PFSK-1 (cell line): Measurements from ENCODE around the gene RGS19.

ENCODE experiments used
- FOXP2 ChIP-seq: optimal IDR thresholded peaks from 2 replicates; pipeline ENCODE3; 2011; ENCODE audit warnings: borderline replicate concordance, control low read depth, inconsistent platforms; ENCODE audit not compliant: insufficient read depth; ENCODE audit errors: extremely low read length, extremely low read depth
- POLR2AphosphoS5 ChIP-seq: IDR thresholded peaks from 2 replicates; pipeline ENCODE4 v1.6.1; 2012; ENCODE audit warnings: low read depth, mild to moderate bottlenecking, control low read depth, low read length, moderate library complexity
- REST ChIP-seq, 2 experiments: IDR thresholded peaks; 2 replicates each; pipeline versions ENCODE4 v1.6.1 to v1.8.0; 2011 to 2012; ENCODE audit warnings: low read depth in 2 of 2, low read length in 2 of 2, control low read depth in 1 of 2, inconsistent platforms in 1 of 2, mild to moderate bottlenecking in 1 of 2, moderate library complexity in 1 of 2; ENCODE audit not compliant: insufficient read depth in 1 of 2
- SIN3A ChIP-seq: IDR thresholded peaks from 2 replicates; pipeline ENCODE4 v1.6.1; 2012; ENCODE audit warnings: mild to moderate bottlenecking, low read length, moderate library complexity, borderline replicate concordance; ENCODE audit not compliant: insufficient read depth
- TAF1 ChIP-seq: IDR thresholded peaks from 2 replicates; pipeline ENCODE4 v1.6.1; 2012; ENCODE audit warnings: low read length, control low read depth, borderline replicate concordance; ENCODE audit not compliant: insufficient read depth

RGS19 gene

DNA sequence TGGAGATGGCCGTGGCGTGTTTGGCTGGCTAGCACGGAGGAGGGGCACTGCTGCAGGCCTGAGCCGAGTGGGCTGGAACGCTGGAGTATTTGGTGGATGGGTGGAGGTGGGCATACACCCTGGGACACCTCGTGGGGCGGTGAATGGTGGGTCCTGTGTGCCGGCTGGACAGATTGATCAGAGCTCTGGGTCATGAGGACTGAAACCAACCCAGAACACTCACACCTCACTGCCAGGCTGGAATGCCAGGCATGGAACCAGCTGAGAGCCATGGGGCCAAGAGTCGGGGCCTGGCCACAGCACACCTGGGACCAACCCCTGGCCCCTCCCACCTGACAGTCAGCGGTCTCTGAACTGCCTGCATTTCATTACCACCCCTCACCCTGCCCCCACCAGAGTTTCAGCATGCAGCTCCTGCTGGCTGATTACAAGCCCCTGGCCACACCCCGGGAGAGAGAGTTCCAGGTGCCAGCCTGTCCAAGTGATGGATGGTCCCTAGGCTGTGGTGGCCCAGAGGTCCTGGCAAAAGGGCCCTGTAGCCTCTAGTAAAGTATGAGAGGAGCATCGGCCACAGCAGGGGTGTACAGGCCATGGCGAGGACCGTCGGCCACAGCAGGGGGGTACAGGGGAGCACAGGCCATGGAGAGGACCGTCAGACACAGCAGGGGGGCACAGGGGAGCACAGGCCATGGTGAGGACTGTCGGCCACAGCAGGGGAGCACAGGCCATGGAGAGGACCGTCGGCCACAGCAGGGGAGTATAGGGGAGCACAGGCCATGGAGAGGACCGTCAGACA, 24.8 kb upstream of the RGS19 start:
- TF ChIP-seq SIN3A (no peak), POLR2AphosphoS5 (no peak), TAF1 (no peak), FOXP2 (no peak), REST (IDR thresholded peaks at IDR 0.05; ENCODE audit: insufficient read depth in 1 of 2, low read depth in 2 of 2, low read length in 2 of 2) (no peak)

- TF ChIP-seq FOXP2: no peak
- no peak for TF ChIP-seq POLR2AphosphoS5
- TF ChIP-seq TAF1: no peak
- TF ChIP-seq REST (IDR thresholded peaks at IDR 0.05; ENCODE audit: insufficient read depth in 1 of 2, low read depth in 2 of 2, low read length in 2 of 2): no peak
- TF ChIP-seq SIN3A: no peak
Observed at GRCh38 chr20:64102647-64103354, 23.5 kb upstream of the RGS19 start.

DNA sequence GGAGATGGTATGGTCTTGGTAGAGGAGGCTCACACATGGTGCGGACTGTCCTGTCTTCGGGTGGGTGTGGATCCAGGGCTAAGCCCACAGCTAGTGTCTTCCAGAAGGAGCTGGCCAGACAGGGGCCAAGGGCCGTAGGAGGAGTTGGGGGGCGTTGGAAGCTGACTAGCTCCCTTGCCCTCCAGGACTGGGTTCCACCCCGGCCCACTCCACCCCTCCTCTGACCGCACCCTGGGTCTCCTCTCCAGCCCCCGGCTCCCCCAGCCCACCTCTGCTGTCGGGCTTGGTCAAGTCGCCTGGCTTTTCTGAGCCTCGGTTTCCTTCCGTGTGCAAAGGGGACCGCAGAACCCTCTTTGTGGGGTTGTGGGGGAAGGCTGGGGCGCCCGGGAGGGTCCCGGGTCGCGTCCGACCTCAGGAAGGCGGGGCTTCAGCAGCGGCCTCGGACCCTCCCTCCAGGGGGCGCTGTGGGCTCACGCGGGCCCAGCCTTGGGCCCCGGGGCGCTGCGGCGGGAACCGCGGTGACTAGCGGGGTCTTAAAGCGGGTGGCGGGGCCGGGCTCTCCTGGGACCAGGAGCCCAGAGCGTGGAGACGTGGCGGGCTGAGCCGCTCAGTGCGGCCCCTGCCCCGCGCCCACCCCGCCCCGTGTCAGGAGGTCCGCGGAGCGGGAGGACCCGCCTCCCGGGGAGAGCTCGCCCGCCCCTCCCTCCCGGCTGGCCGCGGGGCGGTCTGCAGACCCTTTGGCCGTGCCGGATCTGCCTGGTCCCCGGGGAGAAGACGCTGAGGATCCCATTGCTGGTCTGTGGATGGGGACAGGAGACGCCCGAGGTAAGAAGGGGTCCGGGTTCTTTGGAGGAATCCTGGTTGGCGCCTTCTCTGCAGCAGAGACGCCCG, 22.7 kb upstream of the RGS19 start:
- no peak for TF ChIP-seq REST (IDR thresholded peaks at IDR 0.05; ENCODE audit: insufficient read depth in 1 of 2, low read depth in 2 of 2, low read length in 2 of 2)
- TF ChIP-seq TAF1: no peak
- no peak for TF ChIP-seq SIN3A
- TF ChIP-seq POLR2AphosphoS5: no peak

- TF ChIP-seq FOXP2 (no peak), SIN3A (no peak), REST (IDR thresholded peaks at IDR 0.05; ENCODE audit: insufficient read depth in 1 of 2, low read depth in 2 of 2, low read length in 2 of 2) (no peak), TAF1 (no peak), POLR2AphosphoS5 (no peak)
Observed at GRCh38 chr20:64100946-64101688, 21.8 kb upstream of the RGS19 start.
